Fibroblast of lung (primary cell): ENCODE data around the gene AEBP2. TPM values are rescaled to one million over a fixed set of nuclear protein-coding genes. Genes with fewer than 3 reads are reported as not detected.

Experiments
- DNase-seq, 2 donors: peaks; one replicate each; pipeline versions ENCODE4 v3.0.0 to v3.0.0-alpha.2; 2010; ENCODE audit warnings: low read depth in 2 of 2
- H2AFZ ChIP-seq: 2 replicates; pipeline ENCODE4 v1.5.1; 2012; ENCODE audit warnings: low read length, control low read depth, inconsistent platforms
- H3K27ac ChIP-seq: 2 replicates; pipeline ENCODE4 v1.5.1; 2011; ENCODE audit warnings: low read length, control low read depth; ENCODE audit not compliant: insufficient read depth
- H3K27me3 ChIP-seq: 2 replicates; pipeline ENCODE4 v1.5.1; 2011; ENCODE audit warnings: mild to moderate bottlenecking, low read length; ENCODE audit not compliant: control insufficient read depth, insufficient read depth
- H3K36me3 ChIP-seq: 2 replicates; pipeline ENCODE4 v1.5.1; 2011; ENCODE audit warnings: low read length; ENCODE audit not compliant: control insufficient read depth, insufficient read depth
- H3K4me1 ChIP-seq: 2 replicates; pipeline ENCODE4 v1.5.1; 2011; ENCODE audit warnings: low read length; ENCODE audit not compliant: control insufficient read depth, insufficient read depth; ENCODE audit errors: extremely low read depth
- H3K4me2 ChIP-seq: 2 replicates; pipeline ENCODE4 v1.5.1; 2011; ENCODE audit warnings: low read length, control low read depth; ENCODE audit not compliant: insufficient read depth; ENCODE audit errors: extremely low read depth
- H3K4me3 ChIP-seq, 4 experiments: fragments of 200-600 bp in 1 of 4; sonication (generic) in 1 of 4; replicated peaks in 1 of 4; 2 replicates each; pipeline ENCODE4 v1.5.1; 2011 to 2016; ENCODE audit warnings: low read length in 4 of 4, low read depth in 3 of 4, mild to moderate bottlenecking in 3 of 4, control low read depth in 2 of 4, inconsistent platforms in 1 of 4, mixed read lengths in 1 of 4; ENCODE audit not compliant: insufficient read depth in 1 of 4; ENCODE audit errors: control extremely low read depth in 1 of 4
- H3K79me2 ChIP-seq: 2 replicates; pipeline ENCODE4 v1.5.1; 2012; ENCODE audit warnings: mild to moderate bottlenecking, low read length, inconsistent platforms; ENCODE audit not compliant: control insufficient read depth, insufficient read depth
- H3K9ac ChIP-seq: 2 replicates; pipeline ENCODE4 v1.5.1; 2011; ENCODE audit warnings: mild to moderate bottlenecking, low read length, control low read depth; ENCODE audit not compliant: insufficient read depth
- H3K9me3 ChIP-seq: 2 replicates; pipeline ENCODE4 v1.5.1; 2012; ENCODE audit warnings: low read depth, low read length; ENCODE audit not compliant: control insufficient read depth, insufficient read depth
- H4K20me1 ChIP-seq: 2 replicates; pipeline ENCODE4 v1.5.1; 2011; ENCODE audit warnings: low read length; ENCODE audit not compliant: control insufficient read depth, insufficient read depth; ENCODE audit errors: extremely low read depth
- EZH2 ChIP-seq: IDR thresholded peaks from 2 replicates; pipeline ENCODE4 v1.5.1; 2012; ENCODE audit warnings: low read length, control low read depth, mild to moderate bottlenecking; ENCODE audit errors: missing control alignments
- polyA plus RNA-seq, 2 donors: library from polyadenylated mRNA; depleted of rRNA in 1 of 2; stranded (reverse) in 1 of 2; unstranded in 1 of 2; fragments of >200 nt; gene quantifications; 2 replicates each; pipeline ENCODE4 v1.2.1, GENCODE V29; 2011 to 2012; ENCODE audit warnings: missing spikeins in 1 of 2
- total RNA-seq: library from RNA; depleted of rRNA; stranded (reverse); fragments of >200 nt; gene quantifications from 2 replicates; pipeline ENCODE4 v1.2.1, GENCODE V29; 2014
- TF ChIP-seq, protein P1 (sequence below), 2 donors: IDR thresholded peaks in 1 of 2; conservative IDR thresholded peaks in 1 of 2; 1 replicate in 1 of 2; 2 replicates in 1 of 2; pipeline ENCODE4 v1.5.1; 2011 to 2012; ENCODE audit warnings: low read length in 2 of 2, control low read depth in 1 of 2, inconsistent platforms in 1 of 2, low read depth in 1 of 2, mild to moderate bottlenecking in 1 of 2

The AEBP2 gene
- total and polyA plus RNA-seq, 2 donors (not counting 1 experiment from before 2014, with no cell fraction given): 15.6 to 23.9 TPM

DNA sequence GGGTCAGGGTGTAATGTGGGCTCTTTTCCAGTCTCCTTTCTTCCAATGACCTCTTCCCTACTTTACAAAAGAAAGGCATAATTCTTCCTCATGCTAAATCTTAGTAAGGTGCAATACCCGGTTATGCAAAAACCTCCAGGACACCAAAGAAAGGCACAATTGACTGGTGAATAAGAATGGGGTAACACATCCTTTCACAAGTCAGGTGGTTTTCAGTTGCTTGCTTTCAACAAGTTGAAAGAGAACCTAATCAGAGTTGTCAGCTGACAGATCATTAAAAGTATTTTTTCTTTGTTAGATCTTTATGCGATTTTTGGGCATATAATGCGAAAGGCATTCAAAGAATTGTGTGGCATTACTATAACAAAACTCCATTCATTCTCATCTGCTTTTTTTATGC is 1.3 kb upstream of the AEBP2 start:
- no peaks in the 10 kb centered on the region for H3K36me3 ChIP-seq
- no peak overlapping the region for H2AFZ ChIP-seq
- no peak overlapping the region for H3K9ac ChIP-seq
- peak in 1 of 2 donors; percentile 23 for DNase-seq
- no peaks in the 10 kb centered on the region for H3K9me3 ChIP-seq
- no peak overlapping the region for H3K4me2 ChIP-seq
- H4K20me1 ChIP-seq: no peaks in the 10 kb centered on the region
- H3K27me3 ChIP-seq: no peaks in the 10 kb centered on the region
- H3K79me2 ChIP-seq: peaks cover 32% of the 10 kb centered on the region
- no peak overlapping the region for H3K27ac ChIP-seq
- no peaks in the 10 kb centered on the region for H3K4me1 ChIP-seq
- no peak overlapping the region for H3K4me3 ChIP-seq
- TF ChIP-seq EZH2: no peak
- TF ChIP-seq, protein P1, sequence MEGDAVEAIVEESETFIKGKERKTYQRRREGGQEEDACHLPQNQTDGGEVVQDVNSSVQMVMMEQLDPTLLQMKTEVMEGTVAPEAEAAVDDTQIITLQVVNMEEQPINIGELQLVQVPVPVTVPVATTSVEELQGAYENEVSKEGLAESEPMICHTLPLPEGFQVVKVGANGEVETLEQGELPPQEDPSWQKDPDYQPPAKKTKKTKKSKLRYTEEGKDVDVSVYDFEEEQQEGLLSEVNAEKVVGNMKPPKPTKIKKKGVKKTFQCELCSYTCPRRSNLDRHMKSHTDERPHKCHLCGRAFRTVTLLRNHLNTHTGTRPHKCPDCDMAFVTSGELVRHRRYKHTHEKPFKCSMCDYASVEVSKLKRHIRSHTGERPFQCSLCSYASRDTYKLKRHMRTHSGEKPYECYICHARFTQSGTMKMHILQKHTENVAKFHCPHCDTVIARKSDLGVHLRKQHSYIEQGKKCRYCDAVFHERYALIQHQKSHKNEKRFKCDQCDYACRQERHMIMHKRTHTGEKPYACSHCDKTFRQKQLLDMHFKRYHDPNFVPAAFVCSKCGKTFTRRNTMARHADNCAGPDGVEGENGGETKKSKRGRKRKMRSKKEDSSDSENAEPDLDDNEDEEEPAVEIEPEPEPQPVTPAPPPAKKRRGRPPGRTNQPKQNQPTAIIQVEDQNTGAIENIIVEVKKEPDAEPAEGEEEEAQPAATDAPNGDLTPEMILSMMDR (conservative IDR thresholded peaks at IDR 0.05 in 1 of 2, IDR thresholded peaks at IDR 0.05 in 1 of 2; ENCODE audit: low read depth in 1 of 2, low read length in 2 of 2): no peak

DNA sequence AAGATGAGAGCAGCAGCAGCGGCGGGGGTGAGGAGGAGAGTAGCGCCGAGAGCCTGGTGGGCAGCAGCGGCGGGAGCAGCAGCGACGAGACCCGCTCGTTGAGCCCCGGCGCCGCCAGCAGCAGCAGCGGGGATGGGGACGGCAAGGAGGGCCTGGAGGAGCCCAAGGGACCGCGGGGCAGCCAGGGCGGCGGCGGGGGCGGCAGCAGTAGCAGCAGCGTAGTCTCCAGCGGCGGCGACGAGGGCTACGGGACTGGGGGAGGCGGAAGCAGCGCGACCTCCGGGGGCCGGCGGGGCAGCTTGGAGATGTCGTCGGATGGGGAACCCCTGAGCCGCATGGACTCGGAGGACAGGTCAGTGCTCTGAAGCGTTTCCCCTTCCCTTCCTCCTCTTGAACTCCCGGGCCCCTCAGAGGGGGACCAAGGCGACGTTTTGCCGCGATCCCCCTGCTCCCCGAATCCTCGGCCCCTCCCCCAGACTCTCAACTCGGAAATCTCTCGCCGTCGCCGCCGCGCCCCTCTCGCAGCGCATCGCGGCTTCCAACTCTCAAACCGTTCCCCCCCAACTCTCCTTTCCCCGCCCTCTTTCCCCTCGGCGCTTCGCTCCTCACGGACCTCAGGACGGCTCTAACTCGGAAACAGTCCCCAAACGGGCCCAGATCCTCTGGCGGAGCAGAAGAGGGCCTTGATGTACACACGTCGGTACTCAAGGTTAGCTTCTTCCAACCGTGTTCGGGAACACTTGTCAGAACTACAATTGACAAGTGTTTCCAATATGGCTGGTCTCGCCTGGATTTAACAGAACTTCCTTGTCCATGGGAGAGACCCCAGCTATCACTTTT is 947 bp downstream of the AEBP2 start:
- Histone ChIP-seq H3K9me3 (no peaks in the 10 kb centered on the region), H3K79me2 (peaks cover 54% of the 10 kb centered on the region)

DNA sequence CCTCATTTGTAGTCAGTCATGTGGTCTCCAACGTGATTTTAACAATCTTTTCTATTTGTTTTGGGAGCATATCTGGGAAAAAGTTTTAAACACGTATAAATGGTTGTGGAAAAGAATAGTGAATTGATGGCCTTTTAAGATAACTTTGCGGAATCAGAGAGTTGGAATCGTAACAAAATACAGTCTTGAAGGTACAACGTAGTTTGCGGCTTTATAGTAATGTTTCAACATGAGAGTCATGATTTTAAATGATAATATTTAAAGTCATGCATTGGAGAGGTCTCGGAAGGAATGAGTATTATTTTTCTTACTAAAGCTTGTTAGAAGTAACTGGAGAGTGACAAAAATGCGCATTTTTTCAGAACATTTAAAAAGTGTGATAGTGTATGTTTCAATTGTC is 1.6 kb downstream of the AEBP2 start:
- Histone ChIP-seq H3K9me3 (no peaks in the 10 kb centered on the region), H3K9ac (peak overlapping the region; percentile 95), H3K79me2 (peaks cover 60% of the 10 kb centered on the region), H4K20me1 (no peaks in the 10 kb centered on the region), H3K27ac (peak overlapping the region; percentile 89), H3K4me3 (peak overlapping the region; percentile 57 to 94 (median 76)), H3K36me3 (no peaks in the 10 kb centered on the region), H3K27me3 (no peaks in the 10 kb centered on the region), H3K4me1 (no peaks in the 10 kb centered on the region), H3K4me2 (peak overlapping the region; percentile 36), H2AFZ (no peak overlapping the region)
- peak; percentile 19 to 69 for DNase-seq
- TF ChIP-seq, protein P1 (conservative IDR thresholded peaks at IDR 0.05 in 1 of 2, IDR thresholded peaks at IDR 0.05 in 1 of 2; ENCODE audit: low read depth in 1 of 2, low read length in 2 of 2): no peak
- TF ChIP-seq EZH2: no peak

More for the DNA sequence above, 947 bp downstream of the AEBP2 start:
- no peak for TF ChIP-seq EZH2
- TF ChIP-seq, protein P1 (conservative IDR thresholded peaks at IDR 0.05 in 1 of 2, IDR thresholded peaks at IDR 0.05 in 1 of 2; ENCODE audit: low read depth in 1 of 2, low read length in 2 of 2): no peak
- Histone ChIP-seq H2AFZ (peak overlapping the region; percentile 55), H4K20me1 (no peaks in the 10 kb centered on the region), H3K4me1 (no peaks in the 10 kb centered on the region), H3K4me3 (peak overlapping the region; percentile 57 to 94 (median 76)), H3K9ac (peak overlapping the region; percentile 95), H3K4me2 (peak overlapping the region; percentile 48), H3K36me3 (no peaks in the 10 kb centered on the region), H3K27ac (peak overlapping the region; percentile 89), H3K27me3 (no peaks in the 10 kb centered on the region)
- DNase-seq: peak; percentile 49 to 50
